ENCODE results near the gene ASB1. TPM values are rescaled to one million over a fixed set of nuclear protein-coding genes. Genes with fewer than 3 reads are reported as not detected.

The ASB1 gene
- total and polyA plus RNA-seq, 9 of the 15 experiments (the other 6 are each of a cell fraction or from before 2014, with no cell fraction given) = 6.3 to 37.7 (median 23.9) TPM

GRCh38 chr2:238428866-238429265, 2.1 kb downstream of the ASB1 start:
- intact Hi-C loops (cut with micrococcal nuclease) = no loop called here
- Histone ChIP-seq H3K27me3 (ENCODE audit: control insufficient read depth in 2 of 2, insufficient read depth in 2 of 2, low read length in 2 of 2) (no peaks in the 10 kb centered on the region), H3K9ac (ENCODE audit: insufficient read depth in 1 of 2, low read depth in 2 of 2, low read length in 2 of 2) (peak overlapping the region in 1 of 2 experiments; percentile 37; a peak in 1 of 4 replicates), H3K4me2 (ENCODE audit: insufficient read depth, low read length) (peak overlapping the region; percentile 96), H3K79me2 (ENCODE audit: control insufficient read depth, insufficient read depth, low read length) (peaks cover 76% of the 10 kb centered on the region), H3K36me3 (ENCODE audit: control insufficient read depth, insufficient read depth, low read length) (peaks cover 43% of the 10 kb centered on the region), H3K9me3 (replicated peaks; ENCODE audit: control insufficient read depth, insufficient read depth, low read depth, low read length) (no peaks in the 10 kb centered on the region), H3K27ac (ENCODE audit: extremely low read depth, low read depth, low read length) (no peak overlapping the region), H3K9me1 (ENCODE audit: control insufficient read depth, insufficient read depth, low read length) (no peaks in the 10 kb centered on the region), H4K20me1 (replicated peaks; ENCODE audit: control insufficient read depth, insufficient read depth, low read length) (no peaks in the 10 kb centered on the region), H3K4me3 (no peak overlapping the region), H2AFZ (ENCODE audit: low read depth, low read length) (no peak overlapping the region), H3K4me1 (replicated peaks in 1 of 2; ENCODE audit: control insufficient read depth in 2 of 2, insufficient read depth in 2 of 2, low read length in 2 of 2) (peaks cover 33 to 43% of the 10 kb centered on the region in 2 experiments)
- in situ Hi-C loops (cut with MboI) = no loop called here
- FAIRE-seq = no peak
- ATAC-seq = no peak
- no peak for DNase-seq (ENCODE audit: extremely low read depth in 1 of 4, low spot score in 3 of 4)
- POLR2A ChIA-PET = no interaction called here
- WGBS (ENCODE audit: insufficient coverage, low coverage, missing lambda C conversion rate) = 72% methylated on average over 5 of the region's 8 CpGs
- CTCF ChIA-PET (ENCODE audit: low intra/inter-chr PET ratio) = no interaction called here
- BruUV-seq (replicated peaks) = no TSS peak
- TF ChIP-seq SRSF1 (IDR thresholded peaks at IDR 0.05; ENCODE audit: low read depth, low read length) = no peak
- TF ChIP-seq BRF2 (IDR thresholded peaks at IDR 0.05; ENCODE audit: borderline replicate concordance, insufficient read depth, insufficient read length) = no peak
- TF ChIP-seq ZNF75A (CRISPR knock-in tag; IDR thresholded peaks at IDR 0.05) = no peak
- TF ChIP-seq RNF2 (IDR thresholded peaks at IDR 0.05) = no peak
- no peak for TF ChIP-seq HCFC1 (IDR thresholded peaks at IDR 0.05; ENCODE audit: low read depth, low read length)
- no peak for TF ChIP-seq TCF7 (IDR thresholded peaks at IDR 0.05; ENCODE audit: borderline replicate concordance)
- TF ChIP-seq MYBL2 (IDR thresholded peaks at IDR 0.05; ENCODE audit: low read depth) = no peak
- no peak for TF ChIP-seq MYBL2 (CRISPR knock-in tag; IDR thresholded peaks at IDR 0.05; ENCODE audit: borderline replicate concordance)
- TF ChIP-seq HDAC3 (IDR thresholded peaks at IDR 0.05; ENCODE audit: borderline replicate concordance, partially characterized antibody) = no peak
- no peak for TF ChIP-seq LEF1 (IDR thresholded peaks at IDR 0.05)
- no peak for TF ChIP-seq HMGXB4 (CRISPR knock-in tag; IDR thresholded peaks at IDR 0.05)
- TF ChIP-seq ILK (tag; IDR thresholded peaks at IDR 0.05; ENCODE audit: borderline replicate concordance, low read depth) = no peak
- no peak for TF ChIP-seq ZNF121 (CRISPR knock-in tag; conservative IDR thresholded peaks at IDR 0.05)
